Measurements from ENCODE around the gene ZSWIM6. TPM values are rescaled to one million over a fixed set of nuclear protein-coding genes. Genes with fewer than 3 reads are reported as not detected.

Gene ZSWIM6
- total RNA-seq, 1 donor from 2014 or later = 50.2 TPM

DNA sequence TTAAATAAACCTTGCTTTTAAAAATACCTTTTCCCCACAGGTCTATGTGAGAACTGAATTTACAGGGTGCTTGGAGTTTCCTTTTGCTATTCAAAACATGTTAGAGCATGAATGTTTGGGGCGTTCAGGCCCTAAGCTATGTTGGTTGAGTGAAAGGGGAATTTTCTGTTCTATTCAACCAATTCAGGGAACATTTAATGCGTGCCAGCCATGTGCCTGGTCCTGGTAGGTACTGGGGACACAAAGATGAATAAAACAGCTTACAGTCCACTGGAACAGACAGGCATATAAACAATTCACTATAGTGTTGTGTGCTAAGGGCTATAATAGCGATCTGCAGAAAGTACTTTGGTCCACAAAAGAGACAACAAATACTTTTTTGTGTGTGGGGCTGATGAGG lies 108.5 kb downstream of the ZSWIM6 start:
- peaks cover 19% of the 10 kb centered on the region for H3K36me3 Mint-ChIP-seq (ENCODE audit: unreplicated experiment)
- no peaks in the 10 kb centered on the region for H3K27me3 Mint-ChIP-seq (ENCODE audit: unreplicated experiment)
- H3K27ac Mint-ChIP-seq (ENCODE audit: unreplicated experiment) = no peak overlapping the region
- H3K4me3 Mint-ChIP-seq (ENCODE audit: unreplicated experiment) = no peak overlapping the region
- peaks cover 14% of the 10 kb centered on the region for H3K4me1 Mint-ChIP-seq (ENCODE audit: low read depth, unreplicated experiment)
- TF ChIP-seq, protein P1, sequence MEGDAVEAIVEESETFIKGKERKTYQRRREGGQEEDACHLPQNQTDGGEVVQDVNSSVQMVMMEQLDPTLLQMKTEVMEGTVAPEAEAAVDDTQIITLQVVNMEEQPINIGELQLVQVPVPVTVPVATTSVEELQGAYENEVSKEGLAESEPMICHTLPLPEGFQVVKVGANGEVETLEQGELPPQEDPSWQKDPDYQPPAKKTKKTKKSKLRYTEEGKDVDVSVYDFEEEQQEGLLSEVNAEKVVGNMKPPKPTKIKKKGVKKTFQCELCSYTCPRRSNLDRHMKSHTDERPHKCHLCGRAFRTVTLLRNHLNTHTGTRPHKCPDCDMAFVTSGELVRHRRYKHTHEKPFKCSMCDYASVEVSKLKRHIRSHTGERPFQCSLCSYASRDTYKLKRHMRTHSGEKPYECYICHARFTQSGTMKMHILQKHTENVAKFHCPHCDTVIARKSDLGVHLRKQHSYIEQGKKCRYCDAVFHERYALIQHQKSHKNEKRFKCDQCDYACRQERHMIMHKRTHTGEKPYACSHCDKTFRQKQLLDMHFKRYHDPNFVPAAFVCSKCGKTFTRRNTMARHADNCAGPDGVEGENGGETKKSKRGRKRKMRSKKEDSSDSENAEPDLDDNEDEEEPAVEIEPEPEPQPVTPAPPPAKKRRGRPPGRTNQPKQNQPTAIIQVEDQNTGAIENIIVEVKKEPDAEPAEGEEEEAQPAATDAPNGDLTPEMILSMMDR (IDR thresholded peaks at IDR 0.05; ENCODE audit: partially characterized antibody, unreplicated experiment) = no peak
- DNase-seq = no peak
- H3K9me3 Mint-ChIP-seq (ENCODE audit: unreplicated experiment) = peaks cover 9% of the 10 kb centered on the region

DNA sequence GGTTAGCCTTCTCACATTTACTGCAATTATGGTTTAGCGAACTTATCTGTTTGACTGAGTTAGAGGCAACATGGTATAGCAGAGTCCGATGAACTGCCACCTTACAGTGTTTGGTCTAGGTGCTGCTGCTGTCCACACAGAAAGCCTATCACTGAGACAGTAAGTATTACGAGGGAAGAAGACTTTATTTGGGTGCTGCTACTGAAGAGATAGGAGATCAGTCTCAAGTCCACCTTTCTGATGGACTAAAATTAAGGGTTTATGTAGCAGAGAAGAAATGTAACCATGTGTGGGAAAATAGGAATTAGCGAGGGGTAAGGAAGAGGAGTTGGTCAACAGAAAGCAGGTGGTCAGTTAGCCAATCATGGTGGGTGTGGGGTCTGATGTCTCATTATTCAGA lies 109.7 kb downstream of the ZSWIM6 start:
- H3K9me3 Mint-ChIP-seq (ENCODE audit: unreplicated experiment) = peaks cover 11% of the 10 kb centered on the region
- DNase-seq = no peak
- no peak overlapping the region for H3K27ac Mint-ChIP-seq (ENCODE audit: unreplicated experiment)
- H3K4me3 Mint-ChIP-seq (ENCODE audit: unreplicated experiment) = no peak overlapping the region
- TF ChIP-seq, protein P1 (IDR thresholded peaks at IDR 0.05; ENCODE audit: partially characterized antibody, unreplicated experiment) = no peak
- peaks cover 12% of the 10 kb centered on the region for H3K4me1 Mint-ChIP-seq (ENCODE audit: low read depth, unreplicated experiment)
- no peaks in the 10 kb centered on the region for H3K27me3 Mint-ChIP-seq (ENCODE audit: unreplicated experiment)
- peaks cover 19% of the 10 kb centered on the region for H3K36me3 Mint-ChIP-seq (ENCODE audit: unreplicated experiment)

DNA sequence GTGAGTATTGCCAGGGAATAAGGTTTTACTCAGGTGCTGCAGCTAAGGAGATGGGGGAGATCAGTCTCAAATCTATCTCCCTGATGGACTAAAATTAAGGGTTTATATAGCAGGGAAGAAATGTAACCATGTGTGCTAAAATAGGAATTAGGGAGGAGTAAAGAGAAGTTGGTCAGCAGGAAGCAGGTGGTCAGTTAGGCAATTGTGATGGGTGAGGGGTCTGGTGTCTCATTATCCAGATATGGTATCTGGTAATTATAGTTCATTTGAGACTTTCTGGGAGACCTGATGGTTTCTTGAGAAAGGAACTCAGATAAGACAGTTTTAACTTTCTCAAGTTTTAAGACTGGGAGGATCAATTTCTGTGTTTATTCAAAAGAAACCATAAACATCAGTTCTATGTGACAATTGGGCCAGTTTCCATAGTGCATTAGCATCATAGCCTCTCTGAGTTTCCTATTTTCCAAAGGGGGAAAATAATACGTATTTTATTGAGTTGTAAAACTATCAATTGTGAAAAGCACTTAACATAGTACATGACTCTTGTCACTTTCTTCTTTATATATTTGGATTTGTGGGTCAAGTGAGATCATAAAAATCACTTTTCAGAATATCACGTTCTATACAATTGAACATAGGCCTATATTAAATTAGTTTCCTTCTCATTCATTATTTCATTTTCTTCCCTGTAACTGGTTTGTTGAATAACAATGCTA lies 115.9 kb downstream of the ZSWIM6 start:
- H3K36me3 Mint-ChIP-seq (ENCODE audit: unreplicated experiment) = peaks cover 23% of the 10 kb centered on the region

DNA sequence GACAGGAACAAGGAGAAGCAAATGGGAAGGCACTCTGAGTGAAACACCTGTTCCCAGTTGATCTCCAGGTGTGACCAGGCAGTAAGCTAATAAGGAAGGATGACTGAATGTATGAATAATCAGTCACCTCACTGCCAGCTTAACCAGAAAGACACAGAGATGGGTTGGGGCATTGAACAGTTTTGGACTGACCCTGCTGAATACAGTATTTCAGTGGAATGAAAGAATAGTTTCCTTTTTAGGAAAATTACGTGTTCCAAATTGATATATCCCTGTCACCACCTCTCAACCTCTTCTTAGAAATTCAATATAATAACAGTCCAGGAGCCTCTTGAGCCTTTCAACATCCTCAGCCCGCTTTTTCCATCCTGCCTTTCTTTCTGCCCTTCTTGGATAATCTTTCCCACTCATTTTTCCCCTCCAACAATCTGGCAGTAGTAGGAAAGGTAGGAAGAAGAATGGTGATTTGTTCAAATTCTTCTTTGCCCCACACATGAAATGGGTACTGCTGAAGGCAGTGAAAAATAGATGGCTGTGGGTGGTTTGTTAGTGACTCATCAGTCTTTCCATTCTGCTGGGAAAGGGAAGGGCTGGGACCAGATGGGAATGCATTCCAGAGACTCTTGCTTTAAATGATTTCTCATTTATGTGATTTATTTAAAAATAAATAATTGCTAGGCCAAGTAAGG lies 117.9 kb downstream of the ZSWIM6 start:
- H3K9me3 Mint-ChIP-seq (ENCODE audit: unreplicated experiment) = peaks cover 5% of the 10 kb centered on the region
- no peak for DNase-seq
- H3K4me3 Mint-ChIP-seq (ENCODE audit: unreplicated experiment) = no peak overlapping the region
- no peaks in the 10 kb centered on the region for H3K27me3 Mint-ChIP-seq (ENCODE audit: unreplicated experiment)
- TF ChIP-seq, protein P1 (IDR thresholded peaks at IDR 0.05; ENCODE audit: partially characterized antibody, unreplicated experiment) = no peak
- peaks cover 16% of the 10 kb centered on the region for H3K36me3 Mint-ChIP-seq (ENCODE audit: unreplicated experiment)
- peaks cover 9% of the 10 kb centered on the region for H3K4me1 Mint-ChIP-seq (ENCODE audit: low read depth, unreplicated experiment)
- peak overlapping the region; percentile 86 for H3K27ac Mint-ChIP-seq (ENCODE audit: unreplicated experiment)

More for the DNA sequence above, 115.9 kb downstream of the ZSWIM6 start:
- no peak overlapping the region for H3K27ac Mint-ChIP-seq (ENCODE audit: unreplicated experiment)
- no peaks in the 10 kb centered on the region for H3K27me3 Mint-ChIP-seq (ENCODE audit: unreplicated experiment)
- H3K4me1 Mint-ChIP-seq (ENCODE audit: low read depth, unreplicated experiment) = peaks cover 9% of the 10 kb centered on the region
- peaks cover 6% of the 10 kb centered on the region for H3K9me3 Mint-ChIP-seq (ENCODE audit: unreplicated experiment)
- DNase-seq = no peak
- TF ChIP-seq, protein P1 (IDR thresholded peaks at IDR 0.05; ENCODE audit: partially characterized antibody, unreplicated experiment) = no peak
- H3K4me3 Mint-ChIP-seq (ENCODE audit: unreplicated experiment) = no peak overlapping the region

All from glutamatergic neuron (in vitro differentiated cells).